Activated CD8-positive, alpha-beta T cell treated with anti-CD3 and anti-CD28 coated beads for 36 hours (primary cell): ENCODE results near the gene SPTLC3. TPM values are rescaled to one million over a fixed set of nuclear protein-coding genes. Genes with fewer than 3 reads are reported as not detected.

ENCODE experiments used
- ATAC-seq: fragments of 200-7000 bp; cut with Tn5 transposase; one replicate; pipeline ENCODE4 v1.10.0; 2021; ENCODE audit warnings: mild to moderate bottlenecking, moderate library complexity
- CTCF ChIA-PET: fragments of 350-600 bp; sonication (Branson Sonifier 250); formaldehyde crosslinking; loops from one replicate; lab custom pipeline; 2021; ENCODE audit warnings: antibody characterized with exemption; lab: Charles Lee
- POLR2A ChIA-PET: fragments of 350-600 bp; sonication (Branson Sonifier 250); formaldehyde crosslinking; loops from one replicate; lab custom pipeline; 2021; ENCODE audit warnings: antibody characterized with exemption; lab: Charles Lee
- DNase-seq: peaks from one replicate; pipeline ENCODE4 v3.0.0-alpha.2; 2020
- H3K27ac Mint-ChIP-seq: one replicate; pipeline ENCODE4 v1.8.0; 2021; ENCODE audit warnings: mild to moderate bottlenecking, mixed read lengths
- H3K27me3 Mint-ChIP-seq: one replicate; pipeline ENCODE4 v1.8.0; 2021; ENCODE audit warnings: mixed read lengths
- H3K36me3 Mint-ChIP-seq: one replicate; pipeline ENCODE4 v1.8.0; 2021; ENCODE audit warnings: low read depth, mixed read lengths
- H3K4me1 Mint-ChIP-seq: one replicate; pipeline ENCODE4 v1.8.0; 2021; ENCODE audit warnings: low read depth, mixed read lengths
- H3K4me3 Mint-ChIP-seq: one replicate; pipeline ENCODE4 v1.8.0; 2021; ENCODE audit warnings: mild to moderate bottlenecking, moderate library complexity, mixed read lengths
- H3K9me3 Mint-ChIP-seq: one replicate; pipeline ENCODE4 v1.8.0; 2021; ENCODE audit warnings: mixed read lengths
- CTCF ChIP-seq: fragments of 200-600 bp; IDR thresholded peaks from one replicate; pipeline ENCODE4 v1.8.0; 2022; ENCODE audit warnings: antibody characterized with exemption, mild to moderate bottlenecking
- intact Hi-C: fragments of 100-400 bp; cut with micrococcal nuclease; formaldehyde crosslinking; loops from one replicate; pipeline ENCODE4 v1.10.0; 2022
- total RNA-seq, 2 experiments: library from RNA; stranded (reverse); gene quantifications; one replicate each; pipeline ENCODE4 v1.2.3, GENCODE V29; 2021

Gene SPTLC3
- total RNA-seq, 2 experiments from 2014 or later, result 0.72 to 0.77 TPM

- no peak overlapping the region for H3K27ac Mint-ChIP-seq
- ChIA-PET CTCF (interaction anchor here (0.7 to 5.3 kb wide), 7 partner anchors 10 to 426 kb away, joined by 3 to 73 read pairs (median 20); no protein-coding TSS in a partner anchor), POLR2A (no interaction called here)
- TF ChIP-seq CTCF, result no peak
- H3K36me3 Mint-ChIP-seq, result no peaks in the 10 kb centered on the region
- H3K9me3 Mint-ChIP-seq, result no peaks in the 10 kb centered on the region
- H3K4me1 Mint-ChIP-seq, result no peaks in the 10 kb centered on the region
- ATAC-seq (no peak), DNase-seq (no peak)
- peaks cover 1% of the 10 kb centered on the region for H3K27me3 Mint-ChIP-seq
- intact Hi-C loops, result no loop called here
- no peak overlapping the region for H3K4me3 Mint-ChIP-seq
These were observed 111.7 kb downstream of the SPTLC3 start for GRCh38 chr20:13120471-13120870.

GRCh38 chr20:13121840-13122515, 113.2 kb downstream of the SPTLC3 start:
- DNase-seq (no peak), ATAC-seq (no peak)
- Mint-ChIP-seq H3K27me3 (no peaks in the 10 kb centered on the region), H3K4me1 (no peaks in the 10 kb centered on the region), H3K27ac (no peak overlapping the region), H3K4me3 (no peak overlapping the region), H3K9me3 (no peaks in the 10 kb centered on the region), H3K36me3 (no peaks in the 10 kb centered on the region)
- CTCF ChIA-PET, result interaction anchor here (1.1 to 5.3 kb wide), 5 partner anchors 14 to 424 kb away, joined by 3 to 73 read pairs (median 15); no protein-coding TSS in a partner anchor
- TF ChIP-seq CTCF, result no peak
- POLR2A ChIA-PET, result interaction anchor here (1.0 to 1.4 kb wide), 2 partner anchors 11 to 126 kb away, joined by 3 to 6 read pairs; no protein-coding TSS in a partner anchor
- intact Hi-C loops, result no loop called here

- ChIA-PET POLR2A (no interaction called here), CTCF (interaction anchor here (0.6 to 2.6 kb wide), 5 partner anchors 136 to 647 kb away, joined by 3 to 10 read pairs (median 5); no protein-coding TSS in a partner anchor)
- DNase-seq (no peak), ATAC-seq (no peak)
- Mint-ChIP-seq H3K4me3 (no peak overlapping the region), H3K27me3 (no peaks in the 10 kb centered on the region), H3K36me3 (no peaks in the 10 kb centered on the region), H3K27ac (no peak overlapping the region), H3K9me3 (no peaks in the 10 kb centered on the region), H3K4me1 (no peaks in the 10 kb centered on the region)
- intact Hi-C loops, result no loop called here
- no peak for TF ChIP-seq CTCF
These were observed 116.7 kb downstream of the SPTLC3 start for GRCh38 chr20:13125486-13125885.

- Mint-ChIP-seq H3K4me3 (no peak overlapping the region), H3K27me3 (no peaks in the 10 kb centered on the region), H3K9me3 (no peaks in the 10 kb centered on the region), H3K27ac (no peak overlapping the region), H3K4me1 (no peaks in the 10 kb centered on the region), H3K36me3 (no peaks in the 10 kb centered on the region)
- intact Hi-C loops, result no loop called here
- ATAC-seq (no peak), DNase-seq (no peak)
- POLR2A ChIA-PET, result no interaction called here
- CTCF ChIA-PET, result no interaction called here
- TF ChIP-seq CTCF, result no peak
These were observed 119.4 kb downstream of the SPTLC3 start for GRCh38 chr20:13128173-13128572.

GRCh38 chr20:13130061-13130706, 121.4 kb downstream of the SPTLC3 start:
- TF ChIP-seq CTCF, result no peak
- CTCF ChIA-PET, result interaction anchor here (1.1 to 1.5 kb wide), 2 partner anchors 12 to 205 kb away, joined by 3 to 4 read pairs; no protein-coding TSS in a partner anchor
- no peaks in the 10 kb centered on the region for H3K36me3 Mint-ChIP-seq
- POLR2A ChIA-PET, result no interaction called here
- ATAC-seq (no peak), DNase-seq (no peak)
- H3K9me3 Mint-ChIP-seq, result no peaks in the 10 kb centered on the region
- no peak overlapping the region for H3K27ac Mint-ChIP-seq
- intact Hi-C loops, result no loop called here
- no peak overlapping the region for H3K4me3 Mint-ChIP-seq
- no peaks in the 10 kb centered on the region for H3K27me3 Mint-ChIP-seq
- no peaks in the 10 kb centered on the region for H3K4me1 Mint-ChIP-seq
